ENCODE measurements around the gene TNFSF12.

The TNFSF12 gene, protein sequence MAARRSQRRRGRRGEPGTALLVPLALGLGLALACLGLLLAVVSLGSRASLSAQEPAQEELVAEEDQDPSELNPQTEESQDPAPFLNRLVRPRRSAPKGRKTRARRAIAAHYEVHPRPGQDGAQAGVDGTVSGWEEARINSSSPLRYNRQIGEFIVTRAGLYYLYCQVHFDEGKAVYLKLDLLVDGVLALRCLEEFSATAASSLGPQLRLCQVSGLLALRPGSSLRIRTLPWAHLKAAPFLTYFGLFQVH

DNA sequence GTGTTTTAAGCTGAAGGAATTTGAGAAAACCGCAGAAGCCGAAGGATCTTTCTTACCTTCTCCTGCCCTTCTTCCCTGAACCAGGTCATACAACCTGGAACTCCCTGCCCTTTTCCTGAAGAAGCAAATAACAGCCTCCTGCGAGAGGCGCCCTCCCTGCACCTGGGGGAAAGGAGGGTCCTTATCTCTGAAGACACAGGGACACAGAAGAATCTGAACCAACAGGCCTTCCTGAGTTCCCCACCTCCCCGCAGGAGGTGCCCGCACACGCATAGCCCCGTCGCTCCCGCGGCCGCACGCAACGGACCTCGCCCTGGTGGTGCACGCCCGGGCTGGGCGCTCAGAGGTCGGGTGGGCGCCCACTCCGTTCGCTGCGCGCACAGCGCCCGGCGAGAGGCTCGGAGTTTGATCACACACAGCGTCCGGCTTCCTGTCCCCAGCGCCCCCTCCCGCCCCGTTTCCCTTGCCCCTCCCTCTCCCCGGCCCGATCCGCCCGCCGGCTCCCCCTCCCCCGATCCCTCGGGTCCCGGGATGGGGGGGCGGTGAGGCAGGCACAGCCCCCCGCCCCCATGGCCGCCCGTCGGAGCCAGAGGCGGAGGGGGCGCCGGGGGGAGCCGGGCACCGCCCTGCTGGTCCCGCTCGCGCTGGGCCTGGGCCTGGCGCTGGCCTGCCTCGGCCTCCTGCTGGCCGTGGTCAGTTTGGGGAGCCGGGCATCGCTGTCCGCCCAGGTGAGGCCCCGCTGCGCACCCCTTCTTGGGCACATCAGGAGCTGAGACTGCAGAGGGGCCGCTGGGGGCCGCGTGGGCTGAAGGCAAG, at the start of gene TNFSF12:
TNFSF12 (plus strand) TSS at position 474 of the 816 bp plus-strand sequence; CDS start at position 570, 96 bp downstream.
- DNase-seq (ENCODE audit: low read depth in 1 of 2, low spot score in 1 of 2), result no peak

DNA sequence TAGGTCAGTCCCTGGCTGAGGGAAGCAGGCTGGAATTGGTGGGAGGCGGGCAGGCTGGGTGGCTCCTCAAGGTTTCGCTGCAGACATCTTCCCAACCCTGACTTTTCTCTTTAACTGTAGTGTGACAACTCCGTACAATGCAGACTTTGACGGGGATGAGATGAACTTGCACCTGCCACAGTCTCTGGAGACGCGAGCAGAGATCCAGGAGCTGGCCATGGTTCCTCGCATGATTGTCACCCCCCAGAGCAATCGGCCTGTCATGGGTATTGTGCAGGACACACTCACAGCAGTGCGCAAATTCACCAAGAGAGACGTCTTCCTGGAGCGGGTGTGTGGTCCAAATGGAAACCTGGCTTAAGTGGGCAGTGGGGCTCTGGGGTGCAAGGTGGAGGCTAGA, 49.7 kb upstream of the TNFSF12 start:
- DNase-seq (ENCODE audit: low read depth in 1 of 2, low spot score in 1 of 2), result no peak

- no peak for DNase-seq (ENCODE audit: low read depth in 1 of 2, low spot score in 1 of 2)
Measured at GRCh38 chr17:7501729-7502128, 47.1 kb upstream of the TNFSF12 start.

- DNase-seq (ENCODE audit: low read depth in 1 of 2, low spot score in 1 of 2), result no peak
Measured at GRCh38 chr17:7502171-7502847, 46.5 kb upstream of the TNFSF12 start.

DNA sequence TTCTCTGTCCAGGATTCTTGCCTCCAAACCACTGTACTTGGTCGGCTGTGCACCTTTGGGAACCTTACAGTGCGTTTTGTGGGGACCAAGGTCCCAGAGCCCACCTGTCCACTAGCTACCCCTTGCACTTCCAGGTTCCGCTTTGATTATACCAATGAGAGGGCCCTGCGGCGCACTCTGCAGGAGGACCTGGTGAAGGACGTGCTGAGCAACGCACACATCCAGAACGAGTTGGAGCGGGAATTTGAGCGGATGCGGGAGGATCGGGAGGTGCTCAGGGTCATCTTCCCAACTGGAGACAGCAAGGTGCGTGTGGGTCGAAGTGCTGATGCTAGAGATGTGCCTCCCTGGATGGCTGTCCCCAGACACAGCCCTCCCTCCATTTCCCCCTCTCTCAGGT, 45.9 kb upstream of the TNFSF12 start:
- DNase-seq (ENCODE audit: low read depth in 1 of 2, low spot score in 1 of 2), result no peak

DNA sequence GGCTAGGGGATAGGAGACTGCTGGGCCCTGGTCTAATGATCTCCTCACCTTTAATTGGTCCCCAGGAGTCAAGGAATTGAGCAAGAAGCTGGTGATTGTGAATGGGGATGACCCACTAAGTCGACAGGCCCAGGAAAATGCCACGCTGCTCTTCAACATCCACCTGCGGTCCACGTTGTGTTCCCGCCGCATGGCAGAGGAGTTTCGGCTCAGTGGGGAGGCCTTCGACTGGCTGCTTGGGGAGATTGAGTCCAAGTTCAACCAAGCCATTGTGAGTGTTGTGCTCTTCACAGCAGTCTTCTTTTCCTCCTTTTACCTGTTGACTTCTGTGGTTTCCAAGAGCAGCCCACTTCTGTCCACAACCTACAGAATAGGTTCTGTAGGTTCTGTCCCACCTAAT, 45.3 kb upstream of the TNFSF12 start:
- no peak for DNase-seq (ENCODE audit: low read depth in 1 of 2, low spot score in 1 of 2)

DNA sequence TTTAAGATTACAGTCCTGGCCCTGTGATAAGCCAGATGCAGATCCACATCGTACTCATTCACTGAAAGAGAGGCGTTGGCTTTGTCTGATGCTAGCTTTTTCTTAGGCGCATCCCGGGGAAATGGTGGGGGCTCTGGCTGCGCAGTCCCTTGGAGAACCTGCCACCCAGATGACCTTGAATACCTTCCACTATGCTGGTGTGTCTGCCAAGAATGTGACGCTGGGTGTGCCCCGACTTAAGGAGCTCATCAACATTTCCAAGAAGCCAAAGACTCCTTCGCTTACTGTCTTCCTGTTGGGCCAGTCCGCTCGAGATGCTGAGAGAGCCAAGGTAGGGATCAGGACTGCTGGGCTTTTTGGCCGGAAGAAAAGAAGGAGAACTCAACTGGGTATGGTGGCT, 40.7 kb upstream of the TNFSF12 start:
- no peak for DNase-seq (ENCODE audit: low read depth in 1 of 2, low spot score in 1 of 2)

- DNase-seq (ENCODE audit: low read depth in 1 of 2, low spot score in 1 of 2), result no peak
Measured at GRCh38 chr17:7508846-7509245, 40.0 kb upstream of the TNFSF12 start.

GRCh38 chr17:7509937-7510336, 38.9 kb upstream of the TNFSF12 start:
- no peak for DNase-seq (ENCODE audit: low read depth in 1 of 2, low spot score in 1 of 2)

- DNase-seq (ENCODE audit: low read depth in 1 of 2, low spot score in 1 of 2), result no peak
Measured at GRCh38 chr17:7511108-7511507, 37.8 kb upstream of the TNFSF12 start.

DNA sequence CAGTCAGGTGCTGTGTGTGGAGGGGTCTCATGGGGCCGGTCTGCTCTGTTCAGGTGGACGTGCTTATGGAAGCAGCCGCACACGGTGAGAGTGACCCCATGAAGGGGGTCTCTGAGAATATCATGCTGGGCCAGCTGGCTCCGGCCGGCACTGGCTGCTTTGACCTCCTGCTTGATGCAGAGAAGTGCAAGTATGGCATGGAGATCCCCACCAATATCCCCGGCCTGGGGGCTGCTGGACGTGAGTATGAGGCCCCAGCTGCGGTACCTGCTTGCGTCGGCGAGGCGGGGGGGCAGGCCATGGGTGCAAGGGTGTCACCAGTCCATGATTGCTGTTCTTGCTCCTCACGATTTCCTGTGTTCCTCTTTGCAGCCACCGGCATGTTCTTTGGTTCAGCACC, 36.8 kb upstream of the TNFSF12 start:
- no peak for DNase-seq (ENCODE audit: low read depth in 1 of 2, low spot score in 1 of 2)

DNA sequence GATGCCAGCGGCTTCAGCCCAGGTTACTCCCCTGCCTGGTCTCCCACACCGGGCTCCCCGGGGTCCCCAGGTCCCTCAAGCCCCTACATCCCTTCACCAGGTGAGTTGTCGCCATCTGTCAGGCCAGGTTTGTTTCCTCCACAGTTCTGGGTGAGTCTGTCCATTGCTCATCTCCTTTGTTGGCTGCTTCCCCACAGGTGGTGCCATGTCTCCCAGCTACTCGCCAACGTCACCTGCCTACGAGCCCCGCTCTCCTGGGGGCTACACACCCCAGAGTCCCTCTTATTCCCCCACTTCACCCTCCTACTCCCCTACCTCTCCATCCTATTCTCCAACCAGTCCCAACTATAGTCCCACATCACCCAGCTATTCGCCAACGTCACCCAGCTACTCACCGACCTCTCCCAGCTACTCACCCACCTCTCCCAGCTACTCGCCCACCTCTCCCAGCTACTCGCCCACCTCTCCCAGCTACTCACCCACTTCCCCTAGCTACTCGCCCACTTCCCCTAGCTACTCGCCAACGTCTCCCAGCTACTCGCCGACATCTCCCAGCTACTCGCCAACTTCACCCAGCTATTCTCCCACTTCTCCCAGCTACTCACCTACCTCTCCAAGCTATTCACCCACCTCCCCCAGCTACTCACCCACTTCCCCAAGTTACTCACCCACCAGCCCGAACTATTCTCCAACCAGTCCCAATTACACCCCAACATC, 35.9 kb upstream of the TNFSF12 start:
- DNase-seq (ENCODE audit: low read depth in 1 of 2, low spot score in 1 of 2), result no peak

GRCh38 chr17:7513850-7514419, 34.9 kb upstream of the TNFSF12 start:
- DNase-seq (ENCODE audit: low read depth in 1 of 2, low spot score in 1 of 2), result no peak

DNA sequence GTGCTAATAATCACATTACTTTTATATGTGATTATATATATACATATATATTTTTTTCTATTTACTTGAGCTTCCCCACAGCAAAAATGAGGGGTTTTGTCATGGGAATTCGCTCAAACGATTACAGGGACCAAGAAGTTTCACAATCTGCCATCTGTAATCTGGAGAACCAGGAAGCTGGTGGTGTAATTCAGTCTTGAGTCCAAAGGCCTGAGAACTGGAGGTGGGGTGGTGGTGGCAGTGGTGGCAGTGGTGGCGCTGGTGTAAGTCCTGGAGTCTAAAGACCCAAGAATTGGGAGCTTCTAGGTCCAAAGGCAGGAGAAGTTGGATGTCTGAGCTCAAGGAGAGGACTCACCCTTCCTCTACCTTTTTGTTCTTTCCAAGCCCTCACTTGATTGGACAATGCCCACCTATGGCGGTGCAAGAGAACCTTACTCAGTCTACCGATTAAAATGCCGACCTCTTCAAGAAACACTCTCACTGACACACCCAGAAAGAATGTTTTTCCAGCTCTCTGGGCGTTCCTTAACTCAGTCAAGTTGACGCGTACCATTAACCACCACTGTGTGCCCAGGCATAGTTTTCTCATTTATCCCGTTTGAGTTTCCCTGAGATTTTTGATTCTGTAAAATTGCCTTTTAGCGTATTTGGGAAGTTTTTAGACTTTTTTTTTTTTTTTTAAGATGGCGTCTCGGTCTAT, 32.8 kb upstream of the TNFSF12 start:
- DNase-seq (ENCODE audit: low read depth in 1 of 2, low spot score in 1 of 2), result no peak

DNA sequence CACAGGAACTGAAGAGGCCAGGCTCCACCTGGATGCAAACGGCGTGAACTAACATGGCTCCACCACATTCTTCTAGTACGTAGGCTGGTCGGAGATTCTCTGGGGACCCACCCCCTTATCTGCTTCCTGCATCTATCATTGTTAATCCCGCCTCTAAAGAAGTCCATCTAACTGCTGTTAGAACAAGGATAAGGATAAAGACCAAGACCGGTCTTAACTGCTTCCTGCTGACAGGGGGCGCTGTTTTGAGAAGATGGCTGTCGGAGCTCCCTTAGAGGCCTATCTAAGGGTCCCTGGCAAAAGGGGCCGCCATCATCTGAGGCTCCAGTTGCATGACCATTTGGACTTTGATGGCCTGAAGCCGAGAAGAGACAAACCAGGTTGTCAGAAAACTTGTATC, 25.8 kb upstream of the TNFSF12 start:
- DNase-seq (ENCODE audit: low read depth in 1 of 2, low spot score in 1 of 2), result peak; percentile 21 to 34

DNA sequence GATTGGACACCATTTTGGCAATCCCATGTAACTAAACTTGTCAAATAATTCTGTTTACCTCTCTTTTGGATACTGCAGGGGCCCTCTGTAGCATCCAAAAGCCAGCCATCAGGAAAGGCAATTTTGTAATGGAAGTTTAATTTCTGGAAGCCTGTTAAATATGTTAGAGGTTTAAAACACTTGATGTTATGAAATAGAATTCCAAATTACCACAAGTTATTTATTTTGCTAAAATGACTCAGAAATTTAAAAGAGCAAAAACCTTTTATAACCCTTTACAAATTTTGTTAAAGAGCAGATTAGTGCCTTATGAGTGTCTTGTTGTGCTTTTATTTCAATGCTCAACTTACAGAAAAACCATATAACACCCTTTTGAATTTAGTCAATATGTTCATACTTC, 20.0 kb upstream of the TNFSF12 start:
- DNase-seq (ENCODE audit: low read depth in 1 of 2, low spot score in 1 of 2), result no peak

DNA sequence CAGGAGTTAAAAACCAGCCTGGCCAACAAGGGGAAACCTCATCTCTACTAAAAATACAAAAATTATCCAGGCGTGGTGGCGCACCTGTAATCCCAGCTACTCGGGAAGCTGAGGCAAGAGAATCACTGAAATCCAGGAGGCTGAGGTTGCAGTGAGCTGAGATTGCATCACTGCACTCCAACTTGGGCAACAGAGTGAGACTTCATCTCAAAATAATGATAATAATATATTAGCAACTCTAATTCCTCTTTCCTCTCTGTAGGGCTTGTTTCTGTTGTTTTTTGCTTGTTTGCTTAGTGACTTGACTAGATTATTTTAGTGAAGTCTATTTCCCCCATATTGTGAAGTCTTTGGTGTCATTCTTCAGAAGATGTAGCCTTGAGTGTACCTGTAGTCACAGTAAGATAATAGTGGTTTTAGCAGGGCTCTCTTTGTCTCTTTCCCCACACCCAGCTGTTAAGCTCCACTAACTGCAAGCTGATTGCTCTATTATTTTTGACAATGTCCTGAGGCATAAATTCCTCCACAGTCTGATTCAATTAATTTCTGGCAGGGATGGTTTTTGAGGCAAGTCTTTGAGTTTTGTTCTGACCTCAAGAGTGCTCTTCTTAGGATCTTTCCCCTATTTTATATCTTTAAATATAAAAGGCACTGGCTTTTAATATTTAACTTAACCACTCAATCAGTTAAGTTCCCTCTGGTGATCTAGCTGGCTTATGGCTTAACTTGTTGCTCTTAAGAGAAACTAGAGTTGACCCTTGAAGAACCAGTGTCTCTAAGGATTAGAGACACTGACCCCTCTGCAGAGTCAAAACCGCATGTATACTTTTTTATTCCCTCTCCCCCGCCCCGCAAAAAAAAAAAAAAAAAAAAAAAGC, 18.6 kb upstream of the TNFSF12 start:
- DNase-seq (ENCODE audit: low read depth in 1 of 2, low spot score in 1 of 2), result no peak

DNA sequence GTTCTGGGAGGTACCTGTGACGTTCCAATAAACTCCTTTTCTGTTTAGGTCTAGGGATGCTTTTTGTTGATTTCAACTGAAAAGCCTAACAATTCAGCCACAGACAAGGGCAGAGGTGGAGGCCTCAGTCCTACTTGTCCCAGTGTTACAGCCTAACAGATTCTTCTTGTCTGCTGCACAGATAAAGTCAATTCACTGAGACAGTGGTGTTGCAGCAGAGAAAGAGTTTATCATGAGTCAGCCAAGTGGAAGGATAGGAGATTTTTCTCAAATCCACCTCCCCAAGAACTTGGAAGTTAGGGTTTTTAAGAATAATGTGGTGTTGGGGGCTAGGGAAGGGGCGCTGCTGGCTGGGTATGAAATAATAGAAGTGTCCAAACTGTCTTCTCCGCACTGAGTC, 10.8 kb upstream of the TNFSF12 start:
- DNase-seq (ENCODE audit: low read depth in 1 of 2, low spot score in 1 of 2), result no peak

DNA sequence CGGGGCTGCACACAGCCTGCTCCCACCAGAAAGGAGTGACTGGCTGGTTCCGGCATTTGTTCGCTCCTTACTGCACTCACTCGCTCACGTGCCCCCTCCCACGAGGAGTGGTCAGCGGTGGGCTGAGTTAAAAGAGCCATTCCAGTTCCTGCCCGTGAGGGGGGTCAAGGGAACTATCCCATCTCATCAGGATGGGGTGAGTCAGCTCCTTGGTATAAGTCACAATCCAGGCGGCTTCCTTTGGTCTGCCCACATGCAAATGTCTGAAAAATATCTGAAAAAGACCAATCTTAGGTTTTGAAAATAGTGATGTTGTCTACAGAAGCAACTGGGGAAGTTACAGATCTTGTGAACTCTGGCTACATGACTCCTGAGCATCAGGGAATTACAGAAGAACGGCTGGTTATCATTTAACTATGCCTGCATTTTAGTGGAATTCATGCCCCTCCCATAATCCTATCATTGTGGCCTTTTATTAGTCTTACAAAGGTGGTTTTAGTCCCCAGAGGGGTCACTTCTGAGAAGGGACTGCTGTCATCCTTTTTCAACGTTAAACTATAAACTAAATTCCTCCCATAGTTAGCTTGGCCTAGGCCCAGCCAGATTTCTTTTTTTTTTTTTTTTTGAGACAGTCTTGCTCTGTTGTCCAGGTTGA, 9.8 kb upstream of the TNFSF12 start:
- no peak for DNase-seq (ENCODE audit: low read depth in 1 of 2, low spot score in 1 of 2)

All from activated CD4-positive, alpha-beta T cell treated with anti-CD3 and anti-CD28 coated beads, Interleukin-2, amount 50 U/mL, for 24 hours (primary cell).